DOHH2 (cell line): ENCODE data around the gene HCAR2.

Experiments used
- CTCF ChIP-seq: fragments of 200-600 bp; sonication (generic); IDR thresholded peaks from one replicate; pipeline ENCODE4 v1.5.1; 2014; ENCODE audit warnings: antibody characterized with exemption, mild to moderate bottlenecking, low read depth, low read length; ENCODE audit not compliant: poor library complexity, severe bottlenecking
- EZH2phosphoT487 ChIP-seq: fragments of 200-600 bp; sonication (generic); IDR thresholded peaks from 2 replicates; pipeline ENCODE4 v1.6.1; 2017; ENCODE audit warnings: borderline replicate concordance, mild to moderate bottlenecking, antibody characterized with exemption, low read length, moderate library complexity, mixed read lengths

DNA sequence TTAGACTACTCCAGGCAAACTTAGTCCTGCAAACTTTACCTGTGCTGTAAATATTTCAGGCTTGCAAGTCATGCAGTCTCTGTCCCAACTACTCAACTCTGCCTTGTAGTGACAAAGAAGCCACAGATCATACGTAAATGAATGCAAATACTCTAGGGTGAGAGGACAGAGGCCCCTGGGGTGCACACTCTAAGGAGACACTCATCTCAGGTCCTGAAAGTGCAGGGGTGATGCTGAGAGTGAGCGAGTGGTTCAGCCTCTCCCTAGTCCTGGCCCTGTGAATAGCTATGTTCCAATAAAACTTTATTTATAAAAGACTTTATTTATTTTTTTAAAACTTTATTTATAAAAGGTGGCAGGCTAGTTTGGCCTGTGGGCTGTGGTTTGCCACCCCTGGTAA is 34.9 kb downstream of the HCAR2 start:
- TF ChIP-seq CTCF: no peak
- TF ChIP-seq EZH2phosphoT487: no peak
